ENCODE measurements around the gene LSM12. TPM values are rescaled to one million over a fixed set of nuclear protein-coding genes. Genes with fewer than 3 reads are reported as not detected.
"Not testable (repeated sequence)": the region's sequence is repeated elsewhere in the genome, so short reads cannot be mapped to it uniquely, and the experiment has no call there.

Gene LSM12
- total and polyA plus RNA-seq, 2 donors (not counting 3 experiments of a cell fraction or from before 2014, with no cell fraction given) = 36.5 to 68.9 TPM

DNA sequence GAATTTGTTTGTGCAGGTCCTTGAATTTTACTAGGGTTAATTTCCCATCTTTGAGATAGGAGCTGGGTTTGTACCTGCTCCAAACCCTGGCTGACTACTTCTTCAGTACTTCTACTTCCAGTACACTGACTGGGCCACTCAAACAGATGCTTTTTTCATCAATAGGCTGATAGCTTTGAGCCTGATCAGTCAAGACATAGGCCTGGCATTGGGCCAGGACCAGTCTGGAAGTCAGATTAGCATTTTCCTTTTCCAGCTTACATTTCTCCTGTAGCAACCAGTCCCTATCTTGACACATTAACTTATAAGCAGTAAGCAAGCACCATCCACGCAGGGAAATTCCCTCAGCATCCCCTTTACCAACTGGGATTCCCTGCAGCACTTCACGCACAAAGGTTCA lies 44.2 kb downstream of the LSM12 start:
- TF ChIP-seq, protein P1, sequence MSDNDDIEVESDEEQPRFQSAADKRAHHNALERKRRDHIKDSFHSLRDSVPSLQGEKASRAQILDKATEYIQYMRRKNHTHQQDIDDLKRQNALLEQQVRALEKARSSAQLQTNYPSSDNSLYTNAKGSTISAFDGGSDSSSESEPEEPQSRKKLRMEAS (IDR thresholded peaks at IDR 0.05; ENCODE audit: insufficient read depth, insufficient read length) = no peak
- no peak for TF ChIP-seq POLR2A (IDR thresholded peaks at IDR 0.05; ENCODE audit: low read depth, low read length)
- TF ChIP-seq, protein P2, sequence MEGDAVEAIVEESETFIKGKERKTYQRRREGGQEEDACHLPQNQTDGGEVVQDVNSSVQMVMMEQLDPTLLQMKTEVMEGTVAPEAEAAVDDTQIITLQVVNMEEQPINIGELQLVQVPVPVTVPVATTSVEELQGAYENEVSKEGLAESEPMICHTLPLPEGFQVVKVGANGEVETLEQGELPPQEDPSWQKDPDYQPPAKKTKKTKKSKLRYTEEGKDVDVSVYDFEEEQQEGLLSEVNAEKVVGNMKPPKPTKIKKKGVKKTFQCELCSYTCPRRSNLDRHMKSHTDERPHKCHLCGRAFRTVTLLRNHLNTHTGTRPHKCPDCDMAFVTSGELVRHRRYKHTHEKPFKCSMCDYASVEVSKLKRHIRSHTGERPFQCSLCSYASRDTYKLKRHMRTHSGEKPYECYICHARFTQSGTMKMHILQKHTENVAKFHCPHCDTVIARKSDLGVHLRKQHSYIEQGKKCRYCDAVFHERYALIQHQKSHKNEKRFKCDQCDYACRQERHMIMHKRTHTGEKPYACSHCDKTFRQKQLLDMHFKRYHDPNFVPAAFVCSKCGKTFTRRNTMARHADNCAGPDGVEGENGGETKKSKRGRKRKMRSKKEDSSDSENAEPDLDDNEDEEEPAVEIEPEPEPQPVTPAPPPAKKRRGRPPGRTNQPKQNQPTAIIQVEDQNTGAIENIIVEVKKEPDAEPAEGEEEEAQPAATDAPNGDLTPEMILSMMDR (IDR thresholded peaks at IDR 0.05; ENCODE audit: extremely low read depth in 1 of 2, insufficient read depth in 1 of 2, low read depth in 1 of 2, low read length in 2 of 2) = no peak
- TF ChIP-seq EZH2 (IDR thresholded peaks at IDR 0.05; ENCODE audit: borderline replicate concordance, low read depth, low read length, severe bottlenecking) = no peak
- no peak for TF ChIP-seq GATA2 (IDR thresholded peaks at IDR 0.05; ENCODE audit: insufficient read depth, insufficient read length, low read depth, low read length)
- TF ChIP-seq FOS (IDR thresholded peaks at IDR 0.05; ENCODE audit: borderline replicate concordance, insufficient read depth, low read length) = no peak
- no peak for TF ChIP-seq JUN (IDR thresholded peaks at IDR 0.05; ENCODE audit: borderline replicate concordance, insufficient read depth, insufficient read length, low read depth)
- TF ChIP-seq POLR2AphosphoS5 (IDR thresholded peaks at IDR 0.05; ENCODE audit: insufficient read depth, low read depth, low read length) = no peak
- no peak for TF ChIP-seq MYC (IDR thresholded peaks at IDR 0.05; ENCODE audit: low read depth, low read length)
- H3K9me1 ChIP-seq (replicated peaks; ENCODE audit: control insufficient read depth, extremely low read depth, insufficient read depth, low read length) = no peaks in the 10 kb centered on the region
- no peak overlapping the region for H2AFZ ChIP-seq (ENCODE audit: low read depth, low read length)
- H3K4me1 ChIP-seq (ENCODE audit: control insufficient read depth, extremely low read depth, insufficient read depth, low read length) = no peaks in the 10 kb centered on the region
- dilution Hi-C loops (cut with MboI; ENCODE audit: extremely low pct_ligation_motif_present, low sequenced_read_pairs) (no loop called here), intact Hi-C loops (cut with micrococcal nuclease) (no loop called here)
- no peak overlapping the region for H3K9ac ChIP-seq (replicated peaks; ENCODE audit: extremely low read depth, insufficient read depth, low read length)
- H3K27me3 ChIP-seq (ENCODE audit: control insufficient read depth in 2 of 2, insufficient read depth in 2 of 2, low read length in 2 of 2) = no peaks in the 10 kb centered on the region
- no peak overlapping the region for H3K27ac ChIP-seq (ENCODE audit: insufficient read depth, low read depth, low read length)
- ChIA-PET POLR2A (interaction anchor here (0.6 kb wide), 1 partner anchor 153 kb away, joined by 5 read pairs; no protein-coding TSS in a partner anchor), CTCF (interaction anchor here (1.2 to 1.6 kb wide), 2 partner anchors 16 to 78 kb away, joined by 3 to 7 read pairs; no protein-coding TSS in a partner anchor)
- no peaks in the 10 kb centered on the region for H4K20me1 ChIP-seq (replicated peaks; ENCODE audit: control insufficient read depth, extremely low read depth, insufficient read depth, low read length)
- H3K36me3 ChIP-seq (ENCODE audit: control insufficient read depth in 2 of 2, extremely low read depth in 1 of 2, insufficient read depth in 2 of 2, low read length in 2 of 2) = peaks cover 0 to 7% of the 10 kb centered on the region in 2 experiments
- BruUV-seq (replicated peaks) = no TSS peak
- H3K4me3 ChIP-seq (replicated peaks in 1 of 3; ENCODE audit: insufficient read depth in 1 of 3, low read depth in 1 of 3, low read length in 3 of 3) = no peak overlapping the region
- no peaks in the 10 kb centered on the region for H3K79me2 ChIP-seq (ENCODE audit: control insufficient read depth, insufficient read depth, low read length)
- FAIRE-seq (no peak), DNase-seq (ENCODE audit: low read depth, low spot score) (no peak)
- no peak overlapping the region for H3K4me2 ChIP-seq (ENCODE audit: insufficient read depth, low read length)
- no peaks in the 10 kb centered on the region for H3K9me3 ChIP-seq (replicated peaks; ENCODE audit: control insufficient read depth, insufficient read depth, low read length)

DNA sequence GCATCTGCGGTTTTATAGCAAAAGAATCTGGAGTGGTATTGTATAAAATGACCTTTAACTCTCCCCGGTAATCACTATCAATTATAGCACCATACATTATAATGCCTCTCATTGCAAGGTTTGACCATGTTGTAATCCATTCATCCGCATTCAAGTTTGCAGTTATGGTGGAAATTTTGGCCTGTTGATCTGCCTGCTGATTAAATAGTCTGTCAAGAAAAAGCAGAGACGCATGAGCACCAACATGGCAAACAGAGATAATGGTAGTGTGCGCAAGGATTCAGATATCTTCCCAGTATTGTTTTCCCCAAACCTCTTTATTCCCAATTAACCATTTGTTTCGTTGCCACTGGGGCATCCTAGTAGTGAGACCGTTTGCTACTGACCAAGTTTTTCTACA lies 45.2 kb downstream of the LSM12 start:
- H3K9me1 ChIP-seq (replicated peaks; ENCODE audit: control insufficient read depth, extremely low read depth, insufficient read depth, low read length); H3K36me3 ChIP-seq (ENCODE audit: control insufficient read depth in 2 of 2, extremely low read depth in 1 of 2, insufficient read depth in 2 of 2, low read length in 2 of 2); BruUV-seq (replicated peaks); intact Hi-C loops (cut with micrococcal nuclease); H3K9ac ChIP-seq (replicated peaks; ENCODE audit: extremely low read depth, insufficient read depth, low read length); H2AFZ ChIP-seq (ENCODE audit: low read depth, low read length); H3K9me3 ChIP-seq (replicated peaks; ENCODE audit: control insufficient read depth, insufficient read depth, low read length); POLR2A ChIA-PET; H3K4me2 ChIP-seq (ENCODE audit: insufficient read depth, low read length); H3K79me2 ChIP-seq (ENCODE audit: control insufficient read depth, insufficient read depth, low read length); H4K20me1 ChIP-seq (replicated peaks; ENCODE audit: control insufficient read depth, extremely low read depth, insufficient read depth, low read length); H3K27ac ChIP-seq (ENCODE audit: insufficient read depth, low read depth, low read length); H3K27me3 ChIP-seq (ENCODE audit: control insufficient read depth in 2 of 2, insufficient read depth in 2 of 2, low read length in 2 of 2); FAIRE-seq; H3K4me3 ChIP-seq (replicated peaks in 1 of 3; ENCODE audit: insufficient read depth in 1 of 3, low read depth in 1 of 3, low read length in 3 of 3); dilution Hi-C loops (cut with MboI; ENCODE audit: extremely low pct_ligation_motif_present, low sequenced_read_pairs); H3K4me1 ChIP-seq (ENCODE audit: control insufficient read depth, extremely low read depth, insufficient read depth, low read length); DNase-seq (ENCODE audit: low read depth, low spot score): not testable (repeated sequence)
- CTCF ChIA-PET = interaction anchor here (1.6 kb wide), 1 partner anchor 77 kb away, joined by 7 read pairs; no protein-coding TSS in a partner anchor
